Measurements from ENCODE around the gene UCHL3. TPM values are rescaled to one million over a fixed set of nuclear protein-coding genes. Genes with fewer than 3 reads are reported as not detected.

UCHL3 gene
- total and polyA plus RNA-seq, 2 of the 8 experiments (the other 6 are each of a cell fraction or from before 2014, with no cell fraction given): 33.0 to 61.1 TPM

DNA sequence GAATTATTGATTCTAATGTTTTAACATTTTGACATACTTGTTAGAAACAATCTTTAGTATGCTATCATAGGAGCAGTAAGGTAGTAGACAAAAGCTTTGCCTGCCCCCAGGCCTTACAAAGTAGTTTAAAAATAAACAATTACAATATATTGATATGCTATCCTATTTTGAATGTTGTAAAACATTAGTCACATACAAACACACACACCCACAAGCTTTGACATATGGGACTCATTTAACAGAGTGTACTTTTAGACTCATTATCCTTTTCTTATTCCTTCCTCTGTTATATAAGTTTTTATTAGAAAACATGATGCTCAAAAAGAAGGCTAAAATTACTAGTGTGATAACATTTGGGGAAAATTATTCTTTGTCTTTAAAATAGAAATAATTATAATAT lies 33.5 kb downstream of the UCHL3 start (continued):
- TF ChIP-seq YY1 (IDR thresholded peaks at IDR 0.05; ENCODE audit: low read depth, low read length): no peak

GRCh38 chr13:75585153-75585552 lies 35.6 kb downstream of the UCHL3 start:
- Histone ChIP-seq H3K4me1 (replicated peaks in 1 of 4; ENCODE audit: control insufficient read depth in 3 of 4, insufficient read depth in 4 of 4, low read length in 3 of 4) (no peaks in the 10 kb centered on the region), H3K36me3 (ENCODE audit: control insufficient read depth in 2 of 4, insufficient read depth in 4 of 4, low read length in 3 of 4) (peaks cover 0 to 9% (median 1%) of the 10 kb centered on the region in 4 experiments; a peak in 3 of 8 replicates), H2AFZ (ENCODE audit: low read length) (no peak overlapping the region), H3K9me3 (ENCODE audit: insufficient read depth in 2 of 2, low read depth in 1 of 2, low read length in 1 of 2) (peaks cover 2 to 8% of the 10 kb centered on the region in 2 experiments; a peak in 2 of 4 replicates), H3K27ac (ENCODE audit: low read depth, low read length) (no peak overlapping the region), H4K8ac (ENCODE audit: extremely low read depth, insufficient read depth, low read length) (no peak overlapping the region), H3K4ac (replicated peaks; ENCODE audit: insufficient read length, low read depth, low read length) (no peak overlapping the region), H3K79me1 (ENCODE audit: low read depth, low read length) (no peaks in the 10 kb centered on the region), H3K79me2 (ENCODE audit: control insufficient read depth in 1 of 2, insufficient read depth in 2 of 2, low read length in 2 of 2) (no peaks in the 10 kb centered on the region), H3K56ac (replicated peaks; ENCODE audit: insufficient read length, low read depth, low read length) (no peak overlapping the region), H3K9ac (replicated peaks in 1 of 4; ENCODE audit: extremely low read depth in 1 of 4, low read depth in 3 of 4, low read length in 3 of 4) (no peak overlapping the region), H4K5ac (ENCODE audit: insufficient read length, low read depth, low read length) (no peak overlapping the region), H2BK5ac (ENCODE audit: low read depth, low read length) (no peak overlapping the region), H3K23me2 (ENCODE audit: low read depth, low read length) (no peaks in the 10 kb centered on the region), H3K4me2 (ENCODE audit: insufficient read depth in 1 of 2, low read depth in 2 of 2, low read length in 2 of 2) (no peak overlapping the region), H3K27me3 (replicated peaks in 1 of 4; ENCODE audit: control insufficient read depth in 3 of 4, extremely low read depth in 1 of 4, insufficient read depth in 3 of 4, low read length in 3 of 4) (no peaks in the 10 kb centered on the region), H3K18ac (ENCODE audit: extremely low read depth, low read length) (no peak overlapping the region), H4K20me1 (replicated peaks in 1 of 2; ENCODE audit: control insufficient read depth in 1 of 2, insufficient read depth in 2 of 2, low read length in 2 of 2) (no peaks in the 10 kb centered on the region), H2BK12ac (ENCODE audit: low read depth, low read length) (no peak overlapping the region), H2AK5ac (ENCODE audit: low read depth, low read length) (no peak overlapping the region), H2BK120ac (replicated peaks; ENCODE audit: low read depth, low read length) (no peak overlapping the region), H3K14ac (ENCODE audit: insufficient read length) (no peak overlapping the region), H3K4me3 (ENCODE audit: extremely low read depth in 1 of 4, insufficient read depth in 2 of 4, low read depth in 3 of 4, low read length in 4 of 4) (no peak overlapping the region), H3K23ac (ENCODE audit: insufficient read length) (no peak overlapping the region), H4K91ac (replicated peaks; ENCODE audit: insufficient read length, low read length) (no peak overlapping the region), H2BK15ac (ENCODE audit: low read length) (no peak overlapping the region), H2BK20ac (ENCODE audit: low read length) (no peak overlapping the region)
- ChIA-PET POLR2A (ENCODE audit: partially characterized antibody) (no interaction called here), CTCF (ENCODE audit: partially characterized antibody) (interaction anchor here (0.9 kb wide), 1 partner anchor 49 kb away, joined by 3 read pairs; no protein-coding TSS in a partner anchor)
- FAIRE-seq (no peak), DNase-seq (ENCODE audit: low read depth in 1 of 2, low spot score in 2 of 2) (no peak)
- no peak for TF ChIP-seq CHD1 (IDR thresholded peaks at IDR 0.05; ENCODE audit: low read depth, low read length)
- TF ChIP-seq TCF12 (IDR thresholded peaks at IDR 0.05; ENCODE audit: low read depth, low read length): no peak
- no peak for TF ChIP-seq JUND (IDR thresholded peaks at IDR 0.05; ENCODE audit: low read length)
- no peak for TF ChIP-seq SP1 (IDR thresholded peaks at IDR 0.05; ENCODE audit: low read depth, low read length)
- TF ChIP-seq ATF3 (IDR thresholded peaks at IDR 0.05; ENCODE audit: insufficient read depth, low read depth, low read length): no peak
- no peak for TF ChIP-seq BACH1 (IDR thresholded peaks at IDR 0.05; ENCODE audit: low read length)
- TF ChIP-seq FOSL1 (IDR thresholded peaks at IDR 0.05; ENCODE audit: insufficient read depth, low read depth, low read length): no peak
- no peak for TF ChIP-seq TBP (IDR thresholded peaks at IDR 0.05; ENCODE audit: low read depth, low read length)
- TF ChIP-seq MAFK (IDR thresholded peaks at IDR 0.05; ENCODE audit: low read depth, low read length): no peak
- no peak for TF ChIP-seq SUZ12 (IDR thresholded peaks at IDR 0.05; ENCODE audit: low read length)
- TF ChIP-seq, protein P1, sequence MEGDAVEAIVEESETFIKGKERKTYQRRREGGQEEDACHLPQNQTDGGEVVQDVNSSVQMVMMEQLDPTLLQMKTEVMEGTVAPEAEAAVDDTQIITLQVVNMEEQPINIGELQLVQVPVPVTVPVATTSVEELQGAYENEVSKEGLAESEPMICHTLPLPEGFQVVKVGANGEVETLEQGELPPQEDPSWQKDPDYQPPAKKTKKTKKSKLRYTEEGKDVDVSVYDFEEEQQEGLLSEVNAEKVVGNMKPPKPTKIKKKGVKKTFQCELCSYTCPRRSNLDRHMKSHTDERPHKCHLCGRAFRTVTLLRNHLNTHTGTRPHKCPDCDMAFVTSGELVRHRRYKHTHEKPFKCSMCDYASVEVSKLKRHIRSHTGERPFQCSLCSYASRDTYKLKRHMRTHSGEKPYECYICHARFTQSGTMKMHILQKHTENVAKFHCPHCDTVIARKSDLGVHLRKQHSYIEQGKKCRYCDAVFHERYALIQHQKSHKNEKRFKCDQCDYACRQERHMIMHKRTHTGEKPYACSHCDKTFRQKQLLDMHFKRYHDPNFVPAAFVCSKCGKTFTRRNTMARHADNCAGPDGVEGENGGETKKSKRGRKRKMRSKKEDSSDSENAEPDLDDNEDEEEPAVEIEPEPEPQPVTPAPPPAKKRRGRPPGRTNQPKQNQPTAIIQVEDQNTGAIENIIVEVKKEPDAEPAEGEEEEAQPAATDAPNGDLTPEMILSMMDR (IDR thresholded peaks at IDR 0.05; ENCODE audit: control extremely low read depth in 1 of 3, insufficient read depth in 1 of 3, low read depth in 1 of 3, low read length in 3 of 3): no peak

Data from H1 (cell line).